ENCODE measurements around the gene AFDN.
"Not testable (repeated sequence)": the region's sequence is repeated elsewhere in the genome, so short reads cannot be mapped to it uniquely, and the experiment has no call there.

The AFDN gene

GRCh38 chr6:167951781-167952511 lies 125.2 kb downstream of the AFDN start:
- DNase-seq (ENCODE audit: low spot score) = no peak

- no peak for DNase-seq (ENCODE audit: low spot score)
These were observed 125.8 kb downstream of the AFDN start for GRCh38 chr6:167952512-167952859.

- no peak for DNase-seq (ENCODE audit: low spot score)
These were observed 126.8 kb downstream of the AFDN start for GRCh38 chr6:167953551-167953950.

- no peak for DNase-seq (ENCODE audit: low spot score)
These were observed 127.4 kb downstream of the AFDN start for GRCh38 chr6:167954151-167954550.

- no peak for DNase-seq (ENCODE audit: low spot score)
These were observed 129.8 kb downstream of the AFDN start for GRCh38 chr6:167956491-167956890.

- DNase-seq (ENCODE audit: low spot score) = no peak
These were observed 130.3 kb downstream of the AFDN start for GRCh38 chr6:167956983-167957492.

- DNase-seq (ENCODE audit: low spot score) = no peak
These were observed 130.9 kb downstream of the AFDN start for GRCh38 chr6:167957626-167958025.

GRCh38 chr6:167960579-167960978 lies 133.9 kb downstream of the AFDN start:
- DNase-seq (ENCODE audit: low spot score) = no peak

GRCh38 chr6:167962711-167963110 lies 136.0 kb downstream of the AFDN start:
- no peak for DNase-seq (ENCODE audit: low spot score)

- no peak for DNase-seq (ENCODE audit: low spot score)
These were observed 136.9 kb downstream of the AFDN start for GRCh38 chr6:167963589-167964057.

- no peak for DNase-seq (ENCODE audit: low spot score)
These were observed 139.2 kb downstream of the AFDN start for GRCh38 chr6:167965592-167966539.

GRCh38 chr6:167966540-167966905 lies 139.8 kb downstream of the AFDN start:
- DNase-seq (ENCODE audit: low spot score) = no peak

- no peak for DNase-seq (ENCODE audit: low spot score)
These were observed 141.4 kb downstream of the AFDN start for GRCh38 chr6:167968091-167968490.

- DNase-seq (ENCODE audit: low spot score) = no peak
These were observed 143.5 kb downstream of the AFDN start for GRCh38 chr6:167970230-167970629.

GRCh38 chr6:167972193-167972592 lies 145.5 kb downstream of the AFDN start:
- DNase-seq (ENCODE audit: low spot score) = no peak

GRCh38 chr6:167973148-167973885 lies 146.6 kb downstream of the AFDN start:
- no peak for DNase-seq (ENCODE audit: low spot score)

GRCh38 chr6:167974640-167975344 lies 148.1 kb downstream of the AFDN start:
- DNase-seq (ENCODE audit: low spot score) = no peak

GRCh38 chr6:167975458-167975857 lies 148.7 kb downstream of the AFDN start:
- no peak for DNase-seq (ENCODE audit: low spot score)

GRCh38 chr6:167976116-167976657 lies 149.5 kb downstream of the AFDN start:
- not testable (repeated sequence) for DNase-seq (ENCODE audit: low spot score)

- no peak for DNase-seq (ENCODE audit: low spot score)
These were observed 150.0 kb downstream of the AFDN start for GRCh38 chr6:167976708-167977107.

- no peak for DNase-seq (ENCODE audit: low spot score)
These were observed 151.2 kb downstream of the AFDN start for GRCh38 chr6:167977717-167978467.
